ENCODE measurements around the gene CRYBG3.
A peak's percentile ranks its signal among the peaks of the same experiment; 100 is the strongest.

The CRYBG3 gene

DNA sequence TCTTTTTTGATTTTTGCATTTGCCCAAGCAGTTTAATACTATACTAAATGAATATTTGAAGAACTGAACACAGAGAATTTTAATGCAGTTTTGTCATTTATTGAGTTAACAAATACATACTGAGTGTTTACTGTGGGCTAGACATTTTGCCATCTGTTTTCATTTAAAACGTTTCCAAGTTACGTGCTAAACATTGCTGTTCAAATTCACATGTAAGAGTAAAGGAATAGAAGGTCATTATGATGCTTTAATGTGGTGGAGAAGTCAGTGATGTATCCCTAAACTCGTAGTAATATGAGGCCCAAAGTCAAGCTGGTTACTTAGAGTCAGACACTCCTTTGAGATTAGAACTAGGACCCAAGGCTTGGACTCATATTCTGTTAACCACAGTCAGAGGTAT, 49.4 kb downstream of the CRYBG3 start:
- H3K27ac Mint-ChIP-seq, result peak overlapping the region; percentile 84
- ATAC-seq (no peak), DNase-seq (ENCODE audit: low spot score in 2 of 2) (no peak)
- no peaks in the 10 kb centered on the region for H3K9me3 Mint-ChIP-seq
- H3K4me3 Mint-ChIP-seq, result no peak overlapping the region
- peaks cover 6% of the 10 kb centered on the region for H3K36me3 Mint-ChIP-seq
- H3K4me1 Mint-ChIP-seq, result peaks cover 24% of the 10 kb centered on the region

DNA sequence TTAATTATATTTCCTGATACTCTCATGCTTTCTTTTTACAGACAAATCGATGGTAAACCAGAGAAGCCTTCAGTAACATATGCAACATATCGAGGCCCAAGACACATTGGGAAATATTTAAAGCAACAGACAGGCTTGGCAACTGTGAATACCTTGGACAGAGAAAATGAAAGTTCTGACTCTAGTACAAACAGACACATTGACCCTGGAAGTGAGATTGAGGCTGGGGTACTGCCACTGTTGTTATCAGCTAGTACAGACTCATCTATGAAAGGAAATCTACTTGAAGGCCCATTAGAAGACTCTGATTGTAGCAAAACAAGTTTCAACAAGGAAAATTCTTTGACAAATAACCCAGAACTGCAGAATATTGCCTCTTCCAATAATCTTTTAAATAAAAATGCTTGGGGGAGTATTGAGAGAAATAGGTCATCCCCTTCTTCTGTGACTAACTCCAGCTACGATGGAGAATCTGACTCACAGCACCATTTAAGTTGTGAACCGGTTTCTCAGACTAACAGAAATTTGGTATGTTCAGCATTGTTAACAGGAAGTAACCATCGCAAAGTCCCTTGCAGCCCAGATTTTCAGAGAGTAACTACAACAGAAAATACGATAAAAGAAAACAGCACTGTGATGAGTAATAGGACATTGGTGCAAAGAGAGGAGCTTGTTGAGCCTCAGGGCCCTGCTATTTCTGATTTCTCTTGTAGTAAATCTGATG, 50.2 kb downstream of the CRYBG3 start:
- Mint-ChIP-seq H3K27ac (peak overlapping the region; percentile 84), H3K36me3 (peaks cover 6% of the 10 kb centered on the region), H3K9me3 (no peaks in the 10 kb centered on the region), H3K4me1 (peaks cover 24% of the 10 kb centered on the region), H3K4me3 (peak overlapping the region; percentile 25)
- ATAC-seq (peak; percentile 96), DNase-seq (ENCODE audit: low spot score in 2 of 2) (no peak)

DNA sequence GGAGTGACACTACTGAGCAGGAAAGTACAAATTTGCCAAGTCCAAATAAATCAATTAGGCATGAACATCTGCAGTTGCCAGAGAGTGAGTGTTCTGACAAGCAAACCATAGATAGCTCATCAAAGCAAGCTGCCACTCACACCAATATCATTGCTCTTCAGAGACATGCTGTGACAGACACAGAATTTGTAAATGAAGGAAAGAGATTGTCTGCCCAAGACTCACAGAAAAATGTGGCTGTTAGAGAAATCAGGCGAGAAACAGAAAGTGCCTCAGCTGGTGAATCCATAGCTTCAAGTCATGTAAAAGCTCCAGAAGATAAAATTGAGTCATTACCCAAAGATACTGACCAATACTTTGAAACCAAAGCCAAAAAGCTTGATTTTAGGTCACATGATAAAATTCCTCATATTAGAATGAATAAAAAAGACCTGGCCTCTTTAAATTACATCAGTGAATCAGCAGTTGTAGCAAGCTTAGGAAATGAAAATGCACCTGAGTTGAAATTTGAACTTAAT, 50.8 kb downstream of the CRYBG3 start:
- Mint-ChIP-seq H3K27ac (peak overlapping the region; percentile 84), H3K4me3 (peak overlapping the region; percentile 25), H3K4me1 (peaks cover 24% of the 10 kb centered on the region), H3K9me3 (no peaks in the 10 kb centered on the region), H3K36me3 (peaks cover 6% of the 10 kb centered on the region)
- ATAC-seq, result peak; percentile 52
- DNase-seq (ENCODE audit: low spot score in 2 of 2), result no peak

DNA sequence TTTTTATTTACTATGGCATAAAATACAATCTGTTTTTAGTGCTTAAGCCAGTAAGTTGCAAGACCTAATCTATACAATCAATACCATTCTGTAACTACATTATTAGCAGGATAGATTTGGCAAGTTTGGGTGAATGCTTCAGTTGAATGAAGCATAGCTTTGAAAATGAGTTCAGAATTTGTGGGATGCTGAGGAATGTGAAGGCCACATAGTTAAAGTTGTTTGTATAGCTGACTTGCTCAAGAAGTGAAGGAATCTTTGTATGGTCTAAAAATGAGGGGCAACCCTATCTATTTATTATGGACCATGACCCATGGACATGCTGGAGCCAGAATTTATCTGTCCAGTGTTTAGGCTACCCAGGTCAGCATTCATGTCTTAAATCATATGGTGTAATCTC, 58.5 kb downstream of the CRYBG3 start:
- DNase-seq (ENCODE audit: low spot score in 2 of 2) (no peak), ATAC-seq (no peak)
- Mint-ChIP-seq H3K27ac (no peak overlapping the region), H3K9me3 (no peaks in the 10 kb centered on the region), H3K4me1 (peaks cover 20% of the 10 kb centered on the region), H3K4me3 (no peak overlapping the region), H3K36me3 (no peaks in the 10 kb centered on the region)

DNA sequence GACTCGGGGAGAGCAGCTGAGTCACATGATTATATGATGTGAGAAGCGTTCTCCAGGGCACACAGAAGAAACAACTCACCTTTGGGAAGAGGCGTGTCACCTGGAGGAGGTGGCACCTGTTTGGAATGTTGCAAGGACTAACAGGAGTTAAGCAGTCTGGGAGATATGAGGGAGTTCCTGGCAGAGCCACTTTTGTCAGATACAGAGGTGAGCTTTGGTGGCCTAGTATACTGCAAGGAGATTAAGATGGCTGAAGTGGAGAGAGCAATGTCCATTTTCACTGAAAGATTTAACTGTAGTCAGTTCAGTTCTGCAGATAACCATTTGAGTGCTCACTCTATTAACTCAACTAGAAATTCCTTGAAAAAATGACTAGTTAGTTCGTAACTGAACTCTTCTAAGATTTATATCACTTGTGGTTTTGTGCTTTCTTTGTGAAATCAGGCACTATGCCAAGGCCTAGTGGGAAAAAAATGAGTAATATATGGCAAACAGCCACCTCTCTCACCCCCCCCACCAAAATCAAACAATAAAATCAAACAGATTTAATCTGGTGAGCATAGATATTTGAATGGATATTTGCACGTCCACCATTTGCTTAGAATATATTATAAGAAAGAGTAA, 61.3 kb downstream of the CRYBG3 start:
- ATAC-seq, result peak; percentile 86
- no peak overlapping the region for H3K27ac Mint-ChIP-seq
- DNase-seq (ENCODE audit: low spot score in 2 of 2), result no peak

DNA sequence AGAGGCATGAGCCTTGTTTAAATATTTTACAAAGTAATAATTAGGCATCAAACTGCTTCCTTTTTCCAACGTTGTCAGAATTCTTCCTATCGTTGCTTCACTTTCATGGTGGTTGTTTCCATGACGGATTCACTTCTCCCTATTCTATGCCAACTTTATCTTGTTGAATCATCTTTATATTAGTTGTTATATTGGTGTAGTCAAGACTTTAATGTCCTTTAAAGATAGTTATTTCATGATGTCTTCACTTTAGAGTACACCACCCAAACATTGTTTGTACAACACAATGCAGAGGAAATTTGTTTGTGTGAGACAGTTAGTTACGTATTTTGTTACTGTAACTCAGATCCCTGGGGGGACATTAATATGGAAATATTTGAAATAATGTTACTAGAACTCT, 61.9 kb downstream of the CRYBG3 start:
- Mint-ChIP-seq H3K4me3 (no peak overlapping the region), H3K27ac (no peak overlapping the region), H3K9me3 (no peaks in the 10 kb centered on the region), H3K36me3 (peaks cover 12% of the 10 kb centered on the region), H3K4me1 (peaks cover 20% of the 10 kb centered on the region)
- DNase-seq (ENCODE audit: low spot score in 2 of 2) (no peak), ATAC-seq (no peak)

More for the DNA sequence above, 61.3 kb downstream of the CRYBG3 start:
- Mint-ChIP-seq H3K9me3 (no peaks in the 10 kb centered on the region), H3K4me3 (no peak overlapping the region), H3K36me3 (peaks cover 10% of the 10 kb centered on the region), H3K4me1 (peaks cover 20% of the 10 kb centered on the region)

DNA sequence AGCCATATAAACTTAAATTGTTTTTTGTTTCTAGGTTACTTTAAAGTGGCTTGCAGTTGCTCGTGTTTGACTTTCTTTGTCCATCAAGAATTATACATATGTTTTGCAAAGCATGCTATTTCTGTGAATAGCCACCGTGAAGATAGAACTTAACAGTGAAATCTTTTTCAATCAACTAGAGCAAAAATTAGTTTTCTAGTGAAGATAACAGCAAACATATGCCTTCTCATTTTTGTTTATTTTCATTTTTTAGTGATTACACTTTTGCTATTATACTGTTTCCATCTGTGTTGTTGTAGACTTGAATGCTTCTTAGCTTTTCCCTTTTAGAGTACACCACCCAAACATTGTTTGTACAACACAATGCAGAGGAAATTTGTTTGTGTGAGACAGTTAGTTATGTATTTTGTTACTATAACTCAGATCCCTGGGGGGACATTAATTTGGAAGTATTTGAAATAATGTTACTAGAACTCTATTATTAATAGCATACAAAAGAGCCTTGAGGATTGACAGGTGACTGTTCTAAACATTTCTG, 62.8 kb downstream of the CRYBG3 start:
- Mint-ChIP-seq H3K9me3 (no peaks in the 10 kb centered on the region), H3K27ac (no peak overlapping the region), H3K4me3 (no peak overlapping the region), H3K36me3 (peaks cover 20% of the 10 kb centered on the region), H3K4me1 (peaks cover 13% of the 10 kb centered on the region)
- DNase-seq (ENCODE audit: low spot score in 2 of 2), result no peak
- ATAC-seq, result no peak

DNA sequence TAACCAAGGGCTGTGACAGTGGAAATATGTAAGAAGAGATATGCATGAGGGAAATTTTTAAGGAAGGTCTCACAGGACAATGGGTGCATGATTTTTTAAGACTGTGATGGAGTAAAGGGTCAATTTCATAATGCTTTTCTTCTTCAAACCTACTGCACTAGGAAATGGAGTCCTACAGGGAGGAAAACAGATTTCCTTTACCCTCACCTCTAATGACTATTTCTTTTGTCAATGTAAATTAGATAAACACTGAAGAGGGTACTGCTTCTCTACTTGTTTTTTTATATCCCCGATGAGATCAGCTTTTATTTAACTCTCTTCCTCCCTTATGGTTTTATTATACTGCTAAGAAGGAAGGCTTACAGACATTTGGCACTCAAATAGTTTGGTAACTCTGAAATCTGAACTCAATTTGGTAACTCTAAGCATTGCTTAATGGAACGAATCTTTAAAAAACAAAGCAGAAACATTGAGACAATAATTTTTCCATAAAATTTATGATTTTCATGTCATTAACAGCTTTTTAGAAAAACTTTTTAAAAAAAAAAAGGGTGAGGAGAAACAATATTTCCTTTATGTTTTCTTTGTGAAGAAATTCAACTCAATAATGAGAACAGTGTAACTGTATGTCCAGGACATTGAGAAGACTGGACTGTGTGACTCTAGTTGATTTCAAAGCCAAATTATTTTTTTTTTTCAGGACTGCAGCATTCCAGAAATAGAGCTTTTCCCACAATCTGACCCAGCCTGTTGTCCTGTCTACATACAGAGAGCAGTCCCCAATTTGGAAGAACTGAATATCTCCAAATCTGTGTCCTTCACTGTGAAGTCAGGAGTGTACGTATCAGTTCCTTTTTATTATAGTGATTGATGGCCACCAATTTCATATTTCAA, 64.4 kb downstream of the CRYBG3 start:
- peaks cover 13% of the 10 kb centered on the region for H3K4me1 Mint-ChIP-seq
- no peak overlapping the region for H3K4me3 Mint-ChIP-seq
- DNase-seq (ENCODE audit: low spot score in 2 of 2) (no peak), ATAC-seq (no peak)
- H3K27ac Mint-ChIP-seq, result no peak overlapping the region
- H3K36me3 Mint-ChIP-seq, result peaks cover 20% of the 10 kb centered on the region
- no peaks in the 10 kb centered on the region for H3K9me3 Mint-ChIP-seq

DNA sequence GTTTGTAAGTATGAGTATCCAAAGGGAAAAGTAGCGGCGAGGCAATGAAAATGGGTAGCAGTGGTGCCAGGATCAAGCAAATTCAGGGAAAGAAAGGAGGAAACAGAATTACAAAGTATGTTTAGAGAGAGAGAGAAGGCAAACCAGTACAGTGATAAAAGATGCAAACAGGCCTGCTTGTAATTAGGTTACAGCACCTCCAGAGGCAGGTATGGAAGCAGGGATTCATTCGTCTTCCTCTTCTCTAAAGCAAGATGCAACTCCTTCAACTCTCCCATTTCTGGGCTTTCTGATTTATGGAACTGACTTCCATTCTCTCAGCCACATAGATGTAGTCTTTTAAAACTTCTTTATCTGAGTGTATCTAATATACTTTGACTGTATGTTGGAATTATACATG, 68.0 kb downstream of the CRYBG3 start:
- Mint-ChIP-seq H3K4me3 (no peak overlapping the region), H3K9me3 (no peaks in the 10 kb centered on the region), H3K27ac (no peak overlapping the region), H3K4me1 (no peaks in the 10 kb centered on the region), H3K36me3 (peaks cover 20% of the 10 kb centered on the region)
- ATAC-seq (no peak), DNase-seq (ENCODE audit: low spot score in 2 of 2) (no peak)

DNA sequence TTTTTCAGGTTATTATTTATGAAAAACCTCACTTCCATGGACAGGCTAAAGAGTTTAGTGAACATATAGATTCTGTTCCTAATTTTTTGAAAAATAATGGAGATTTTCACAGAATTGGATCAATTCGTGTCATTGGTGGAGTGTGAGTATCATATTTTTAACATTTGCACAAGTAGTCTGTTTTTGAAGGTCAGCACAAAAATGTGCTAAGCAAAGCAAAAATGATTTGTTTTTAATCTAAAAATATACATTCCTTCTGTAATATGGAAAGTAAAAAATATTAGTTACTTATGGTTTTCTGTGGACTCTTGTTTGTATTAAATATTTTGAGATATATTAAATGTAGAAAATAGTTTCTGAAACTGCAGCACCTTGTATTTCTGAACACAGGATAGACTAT, 71.0 kb downstream of the CRYBG3 start:
- DNase-seq (ENCODE audit: low spot score in 2 of 2) (no peak), ATAC-seq (no peak)
- no peaks in the 10 kb centered on the region for H3K9me3 Mint-ChIP-seq
- H3K4me1 Mint-ChIP-seq, result no peaks in the 10 kb centered on the region
- H3K4me3 Mint-ChIP-seq, result no peak overlapping the region
- no peak overlapping the region for H3K27ac Mint-ChIP-seq
- peaks cover 10% of the 10 kb centered on the region for H3K36me3 Mint-ChIP-seq

DNA sequence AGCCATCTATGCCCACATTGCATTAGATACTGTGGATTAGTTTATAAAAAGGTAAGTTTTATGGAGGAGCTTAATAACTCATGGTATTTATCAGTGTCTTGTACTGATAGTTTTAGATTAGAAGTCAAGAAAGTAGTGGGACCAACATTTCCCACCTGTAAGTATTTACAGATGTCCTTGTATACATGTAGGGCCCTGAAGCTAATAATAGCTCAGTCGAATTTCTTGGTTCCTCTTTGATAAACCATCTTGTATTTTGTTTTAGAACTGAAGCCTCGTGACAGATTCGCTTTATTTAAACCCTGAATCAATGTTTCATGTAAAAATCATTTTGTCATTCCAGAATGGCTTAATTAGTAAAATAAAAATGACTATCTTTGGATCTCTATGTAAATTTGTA, 73.4 kb downstream of the CRYBG3 start:
- no peak for DNase-seq (ENCODE audit: low spot score in 2 of 2)
- ATAC-seq, result no peak
- Mint-ChIP-seq H3K4me1 (no peaks in the 10 kb centered on the region), H3K27ac (no peak overlapping the region), H3K36me3 (no peaks in the 10 kb centered on the region), H3K9me3 (no peaks in the 10 kb centered on the region), H3K4me3 (no peak overlapping the region)

DNA sequence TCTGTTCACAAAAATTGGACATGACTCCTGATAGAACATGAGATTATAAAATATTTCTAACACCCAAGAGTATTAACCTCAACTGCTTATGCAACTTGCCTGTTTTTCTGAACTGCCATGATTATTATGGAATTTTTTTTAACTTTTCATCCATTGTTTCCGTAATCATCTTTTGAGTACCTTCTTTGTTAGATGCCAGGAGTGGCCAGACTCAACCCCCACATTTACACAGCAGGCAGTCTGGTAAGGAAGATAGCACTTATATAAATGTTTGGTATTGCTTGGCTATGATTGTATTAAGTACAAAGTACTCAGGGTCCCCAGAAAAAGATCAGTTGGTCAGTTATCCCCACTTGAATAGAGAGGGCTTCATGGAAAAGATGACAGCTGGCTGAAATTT, 74.3 kb downstream of the CRYBG3 start:
- DNase-seq (ENCODE audit: low spot score in 2 of 2) (no peak), ATAC-seq (no peak)
- Mint-ChIP-seq H3K4me3 (no peak overlapping the region), H3K36me3 (peaks cover 6% of the 10 kb centered on the region), H3K4me1 (no peaks in the 10 kb centered on the region), H3K27ac (no peak overlapping the region), H3K9me3 (peaks cover 2% of the 10 kb centered on the region)

DNA sequence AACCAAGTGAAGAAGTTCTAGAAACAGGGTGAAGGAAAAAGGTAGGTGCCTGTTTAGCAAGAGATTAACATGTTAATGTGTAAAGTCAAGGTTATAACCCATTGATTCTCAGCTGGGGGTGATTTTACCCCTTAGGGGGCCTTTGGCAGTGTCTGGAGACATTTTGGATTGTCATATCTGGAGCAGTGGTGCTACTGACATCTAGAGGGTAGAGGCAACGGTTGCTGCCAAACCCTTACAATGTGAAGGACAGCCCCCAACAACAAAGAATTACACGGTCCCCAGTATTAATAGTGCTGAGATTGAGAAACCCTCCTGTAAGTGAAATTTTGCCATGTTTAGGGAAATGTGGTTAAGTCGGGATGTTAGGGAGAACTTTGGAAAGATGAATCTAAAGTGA, 74.7 kb downstream of the CRYBG3 start:
- no peak for ATAC-seq
- H3K36me3 Mint-ChIP-seq, result peaks cover 11% of the 10 kb centered on the region
- H3K27ac Mint-ChIP-seq, result no peak overlapping the region
- no peak for DNase-seq (ENCODE audit: low spot score in 2 of 2)
- peaks cover 2% of the 10 kb centered on the region for H3K9me3 Mint-ChIP-seq
- H3K4me1 Mint-ChIP-seq, result no peaks in the 10 kb centered on the region
- H3K4me3 Mint-ChIP-seq, result no peak overlapping the region

DNA sequence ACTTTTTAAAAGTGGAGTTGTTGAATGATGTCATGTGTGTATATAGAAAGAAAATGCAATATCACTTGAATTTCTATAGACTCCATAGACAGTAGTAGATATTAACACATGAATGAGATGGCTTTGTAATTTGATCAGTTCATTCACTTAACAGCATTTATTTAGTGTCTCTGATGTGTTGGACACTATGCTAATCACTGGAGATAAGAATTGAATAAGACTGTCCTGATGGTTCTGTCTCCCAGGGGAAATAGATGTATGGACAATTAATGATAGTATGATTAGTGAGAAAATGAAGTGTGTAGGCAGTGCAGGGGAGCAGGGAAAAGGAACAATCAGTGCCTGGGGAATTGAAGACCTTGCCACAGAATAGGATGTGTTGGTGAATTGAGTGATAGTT, 77.5 kb downstream of the CRYBG3 start:
- H3K4me1 Mint-ChIP-seq, result no peaks in the 10 kb centered on the region
- DNase-seq (ENCODE audit: low spot score in 2 of 2) (no peak), ATAC-seq (no peak)
- H3K4me3 Mint-ChIP-seq, result no peak overlapping the region
- peaks cover 2% of the 10 kb centered on the region for H3K9me3 Mint-ChIP-seq
- H3K27ac Mint-ChIP-seq, result no peak overlapping the region
- peaks cover 13% of the 10 kb centered on the region for H3K36me3 Mint-ChIP-seq

Measured in stimulated activated effector memory CD8-positive, alpha-beta T cell treated with anti-CD3 and anti-CD28 coated beads, Interleukin-12 subunit alpha, Interleukin-12 subunit beta, amount 100 ng/mL, for 72 hours (primary cell).